Vagina (tissue), 2 donors: ENCODE results near the gene LAX1.

Source experiments
- CTCF ChIP-seq, 3 experiments: fragments of 450-650 bp in 2 of 3; fragments of 200-600 bp in 1 of 3; sonication (generic) in 1 of 3; IDR thresholded peaks; one replicate each; pipeline ENCODE4 v1.5.1; 2017 to 2019; ENCODE audit warnings: antibody characterized with exemption in 3 of 3, mild to moderate bottlenecking in 2 of 3, moderate library complexity in 2 of 3
- POLR2AphosphoS5 ChIP-seq, 2 donors: sonication (generic); formaldehyde crosslinking; IDR thresholded peaks; one replicate each; pipeline ENCODE4 v1.9.0; 2017; ENCODE audit warnings: antibody characterized with exemption in 2 of 2, mild to moderate bottlenecking in 2 of 2, low read depth in 1 of 2; ENCODE audit not compliant: insufficient read depth in 1 of 2

GRCh38 chr1:203807196-203807595, 42.2 kb downstream of the LAX1 start:
- no peak for TF ChIP-seq POLR2AphosphoS5 (IDR thresholded peaks at IDR 0.05; ENCODE audit: insufficient read depth in 1 of 2, low read depth in 1 of 2)
- no peak for TF ChIP-seq CTCF (IDR thresholded peaks at IDR 0.05)
